GM20431 (cell line): ENCODE data around the gene MYG1.

Source experiments
- in situ Hi-C: fragments of 300-500 bp; cut with MseI, MboI; formaldehyde crosslinking; loops from one replicate; pipeline ENCODE4 v1.15.0; 2020; ENCODE audit warnings: low sequenced_read_pairs; ENCODE audit not compliant: unreplicated experiment

The MYG1 gene

DNA sequence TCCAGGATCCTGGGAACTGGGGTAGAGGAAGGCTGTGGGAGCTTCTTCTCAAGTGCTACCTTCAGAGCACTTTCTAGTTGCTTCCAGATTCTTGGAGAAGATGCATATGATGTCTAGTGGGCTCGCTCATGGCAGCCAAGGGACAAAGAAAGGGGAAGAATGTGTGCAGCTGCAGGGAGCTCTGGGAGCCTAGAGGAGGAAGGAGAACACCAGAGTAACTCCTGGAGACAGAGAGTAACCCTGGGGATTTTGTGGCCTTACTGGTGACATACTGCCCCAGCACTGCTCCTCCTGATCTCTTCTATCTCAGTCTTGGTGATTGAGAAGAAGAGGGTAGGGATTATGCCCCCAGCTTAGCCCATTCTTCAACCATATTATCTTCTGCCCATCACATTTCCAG is 47.0 kb downstream of the MYG1 start:
- in situ Hi-C loops, result no loop called here

- in situ Hi-C loops, result no loop called here
Measured at GRCh38 chr12:53347905-53348304, 48.4 kb downstream of the MYG1 start.

DNA sequence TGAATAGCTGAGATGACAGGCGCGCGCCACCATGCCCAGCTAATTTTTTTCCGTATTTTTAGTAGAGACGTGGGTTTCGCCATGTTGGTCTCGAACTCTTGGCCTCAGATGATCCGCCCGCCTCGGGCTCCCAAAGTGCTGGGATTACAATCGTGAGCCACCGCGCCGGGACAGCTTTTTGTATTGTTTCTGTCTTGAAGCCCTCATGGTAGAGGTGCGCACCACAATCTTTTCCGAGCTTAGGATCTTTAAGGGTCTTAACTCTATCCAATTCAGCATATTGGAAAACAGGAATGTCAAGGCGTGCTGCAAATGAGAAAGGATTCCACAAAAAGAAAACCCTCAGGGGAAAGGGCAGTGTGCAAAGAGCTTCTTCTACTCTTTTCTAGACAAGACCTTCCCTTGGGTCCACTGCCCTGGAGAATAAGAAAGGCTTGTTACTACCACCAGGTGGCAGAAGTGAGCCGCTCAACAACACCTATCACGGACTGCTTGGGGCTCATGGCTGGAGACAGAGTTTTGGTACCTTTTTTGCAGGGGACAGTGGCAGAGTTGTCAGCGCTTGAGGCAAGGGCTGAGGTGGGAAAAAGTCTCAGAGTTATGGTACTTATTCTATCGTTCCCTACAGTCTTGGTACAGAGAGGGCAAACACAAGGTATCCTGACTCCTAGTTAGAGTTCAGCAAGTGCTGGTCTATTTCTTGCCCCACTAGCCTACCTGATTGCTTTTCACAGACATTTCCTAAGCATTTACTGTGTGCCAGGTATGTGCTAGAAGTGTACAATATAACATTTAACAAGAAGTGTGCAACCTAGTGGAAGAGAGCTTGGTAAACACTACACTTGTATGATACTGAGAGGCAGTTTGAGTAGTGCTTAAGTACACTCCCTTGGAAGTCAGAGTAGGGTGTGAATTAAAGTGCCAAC is 53.1 kb downstream of the MYG1 start:
- in situ Hi-C loops, result loop anchor here (10.0 kb wide), 1 partner anchor 72 kb away; the partner anchor contains the start of gene AMHR2

- in situ Hi-C loops, result loop anchor here (10.0 kb wide), 1 partner anchor 72 kb away; the partner anchor contains the start of gene AMHR2
Measured at GRCh38 chr12:53353257-53353655, 53.8 kb downstream of the MYG1 start.

GRCh38 chr12:53355121-53355520 is 55.6 kb downstream of the MYG1 start:
- in situ Hi-C loops, result loop anchor here (10.0 kb wide), 1 partner anchor 70 kb away; the partner anchor contains the start of gene AMHR2
